OCI-LY3 (cell line): ENCODE data around the gene TOP3A.
A peak's percentile ranks its signal among the peaks of the same experiment; 100 is the strongest.

Source experiments
- H2AFZ ChIP-seq: fragments of 200-600, 300-600 bp; shearing (Covaris generic); 2 replicates; pipeline ENCODE4 v1.6.0; 2014; ENCODE audit warnings: antibody characterized with exemption, low read depth, low read length
- H3K27ac ChIP-seq: fragments of 200-600, 300-600 bp; sonication (generic); 2 replicates; pipeline ENCODE4 v1.5.1; 2014; ENCODE audit warnings: mild to moderate bottlenecking, low read length, moderate library complexity, mixed read lengths
- H3K27me3 ChIP-seq: fragments of 200-600, 300-600 bp; sonication (generic); 2 replicates; pipeline ENCODE4 v1.6.1; 2014; ENCODE audit warnings: low read depth, low read length, mixed read lengths
- H3K36me3 ChIP-seq: fragments of 200-600, 300-600 bp; sonication (generic); replicated peaks from 2 replicates; pipeline ENCODE3; 2014; ENCODE audit warnings: low read depth, low read length, mixed read lengths
- H3K4me1 ChIP-seq: fragments of 300-600, 200-600 bp; sonication (generic); 2 replicates; pipeline ENCODE4 v1.6.1; 2014; ENCODE audit warnings: low read length, mixed read lengths
- H3K4me2 ChIP-seq: fragments of 200-600, 300-600 bp; sonication (generic); 2 replicates; pipeline ENCODE4 v1.6.1; 2014; ENCODE audit warnings: low read length, mixed read lengths
- H3K4me3 ChIP-seq: fragments of 300-600, 200-600 bp; sonication (generic); 2 replicates; pipeline ENCODE4 v1.5.1; 2014; ENCODE audit warnings: antibody characterized with exemption, mild to moderate bottlenecking, low read length, moderate library complexity
- H3K79me2 ChIP-seq: fragments of 300-600, 200-600 bp; shearing (Covaris generic); 2 replicates; pipeline ENCODE4 v1.6.1; 2014; ENCODE audit warnings: mild to moderate bottlenecking, low read length, mixed read lengths
- H3K9ac ChIP-seq: fragments of 300-600, 200-600 bp; shearing (Covaris generic); 2 replicates; pipeline ENCODE4 v1.6.0; 2014; ENCODE audit warnings: mild to moderate bottlenecking, low read length, moderate library complexity
- H3K9me3 ChIP-seq: fragments of 200-600, 300-600 bp; shearing (Covaris generic); 2 replicates; pipeline ENCODE4 v1.6.1; 2014; ENCODE audit warnings: low read length, mixed read lengths; ENCODE audit not compliant: insufficient read depth
- H4K20me1 ChIP-seq: fragments of 200-600, 300-600 bp; sonication (generic); 2 replicates; pipeline ENCODE4 v1.6.1; 2016; ENCODE audit warnings: low read length, mixed read lengths; ENCODE audit not compliant: insufficient read depth
- CTCF ChIP-seq: fragments of 200-600, 300-600 bp; sonication (generic); IDR thresholded peaks from 2 replicates; pipeline ENCODE4 v1.5.1; 2014; ENCODE audit warnings: antibody characterized with exemption, low read length, low read depth
- EZH2phosphoT487 ChIP-seq: fragments of 200-600 bp; shearing (Covaris generic); IDR thresholded peaks from 2 replicates; pipeline ENCODE4 v1.6.1; 2018; ENCODE audit warnings: antibody characterized with exemption, mixed run types, low read depth

Gene TOP3A

GRCh38 chr17:18362698-18363100, 47.9 kb upstream of the TOP3A start:
- no peaks in the 10 kb centered on the region for H3K9me3 ChIP-seq
- peak overlapping the region; percentile 63 for H3K4me2 ChIP-seq
- H3K4me3 ChIP-seq = peak overlapping the region; percentile 86
- H3K4me1 ChIP-seq = no peaks in the 10 kb centered on the region
- no peaks in the 10 kb centered on the region for H3K79me2 ChIP-seq
- no peak overlapping the region for H3K27ac ChIP-seq
- no peaks in the 10 kb centered on the region for H3K27me3 ChIP-seq
- H2AFZ ChIP-seq = no peak overlapping the region
- no peaks in the 10 kb centered on the region for H3K36me3 ChIP-seq
- H3K9ac ChIP-seq = peak overlapping the region; percentile 67
- H4K20me1 ChIP-seq = no peaks in the 10 kb centered on the region
- TF ChIP-seq EZH2phosphoT487 (no peak), CTCF (no peak)

- no peak overlapping the region for H2AFZ ChIP-seq
- peak overlapping the region; percentile 63 for H3K4me2 ChIP-seq
- no peaks in the 10 kb centered on the region for H3K79me2 ChIP-seq
- H3K27ac ChIP-seq = no peak overlapping the region
- no peaks in the 10 kb centered on the region for H3K36me3 ChIP-seq
- H3K9ac ChIP-seq = no peak overlapping the region
- no peaks in the 10 kb centered on the region for H4K20me1 ChIP-seq
- H3K4me1 ChIP-seq = no peaks in the 10 kb centered on the region
- no peaks in the 10 kb centered on the region for H3K9me3 ChIP-seq
- no peaks in the 10 kb centered on the region for H3K27me3 ChIP-seq
- peak overlapping the region; percentile 86 for H3K4me3 ChIP-seq
- no peak for TF ChIP-seq CTCF
- no peak for TF ChIP-seq EZH2phosphoT487
Observed at GRCh38 chr17:18361837-18362697, 47.3 kb upstream of the TOP3A start.

DNA sequence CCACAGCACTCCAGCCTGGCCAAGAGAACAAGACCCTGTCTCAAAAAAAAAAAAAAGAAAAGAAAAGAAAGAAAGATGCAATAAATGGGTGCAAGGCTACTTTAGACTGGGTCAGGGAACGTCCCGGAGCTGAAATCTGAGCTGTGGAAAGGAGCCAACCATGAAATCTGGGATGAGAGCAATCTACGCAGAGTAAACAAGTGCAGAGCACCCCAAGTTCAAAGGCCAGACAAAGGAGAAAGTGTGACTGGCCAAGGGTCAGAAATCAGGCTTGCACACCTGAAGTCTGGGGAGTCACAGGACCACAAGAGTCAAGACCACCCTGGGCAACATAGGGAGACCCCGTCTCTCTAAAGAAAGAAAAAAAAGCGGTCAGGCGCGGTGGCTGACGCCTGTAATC, 45.7 kb upstream of the TOP3A start:
- Histone ChIP-seq H3K27ac (no peak overlapping the region), H4K20me1 (no peaks in the 10 kb centered on the region), H2AFZ (no peak overlapping the region), H3K4me3 (no peak overlapping the region), H3K79me2 (no peaks in the 10 kb centered on the region), H3K9me3 (no peaks in the 10 kb centered on the region), H3K36me3 (no peaks in the 10 kb centered on the region), H3K27me3 (no peaks in the 10 kb centered on the region), H3K9ac (no peak overlapping the region), H3K4me2 (no peak overlapping the region), H3K4me1 (no peaks in the 10 kb centered on the region)
- no peak for TF ChIP-seq EZH2phosphoT487
- TF ChIP-seq CTCF = no peak

- no peaks in the 10 kb centered on the region for H3K27me3 ChIP-seq
- H3K36me3 ChIP-seq = no peaks in the 10 kb centered on the region
- H4K20me1 ChIP-seq = no peaks in the 10 kb centered on the region
- no peaks in the 10 kb centered on the region for H3K4me1 ChIP-seq
- no peak overlapping the region for H3K4me2 ChIP-seq
- no peak for TF ChIP-seq CTCF
- TF ChIP-seq EZH2phosphoT487 = no peak
- no peak overlapping the region for H3K27ac ChIP-seq
- H3K79me2 ChIP-seq = no peaks in the 10 kb centered on the region
- H3K9ac ChIP-seq = no peak overlapping the region
- H2AFZ ChIP-seq = no peak overlapping the region
- no peak overlapping the region for H3K4me3 ChIP-seq
- no peaks in the 10 kb centered on the region for H3K9me3 ChIP-seq
Observed at GRCh38 chr17:18356624-18357023, 41.8 kb upstream of the TOP3A start.
